DND-41 (cell line): ENCODE results near the gene TMEM198.

Experiments
- CTCF ChIP-seq: IDR thresholded peaks from 2 replicates; pipeline ENCODE4 v1.5.1; 2012; ENCODE audit warnings: borderline replicate concordance, low read length, moderate library complexity, mild to moderate bottlenecking; ENCODE audit not compliant: poor library complexity, severe bottlenecking; ENCODE audit errors: extremely low read depth
- EZH2 ChIP-seq: IDR thresholded peaks from 3 replicates; pipeline ENCODE4 v1.6.1; 2012; ENCODE audit warnings: borderline replicate concordance, low read depth, mild to moderate bottlenecking, moderate library complexity, low read length, inconsistent platforms; ENCODE audit not compliant: severe bottlenecking

GRCh38 chr2:219531639-219532377 lies 12.0 kb upstream of the TMEM198 start:
- TF ChIP-seq CTCF = no peak
- TF ChIP-seq EZH2 = no peak
